Measurements from ENCODE around the gene RNF182.
A peak's percentile ranks its signal among the peaks of the same experiment; 100 is the strongest.
"Not testable (repeated sequence)": the region's sequence is repeated elsewhere in the genome, so short reads cannot be mapped to it uniquely, and the experiment has no call there.

RNF182 gene

GRCh38 chr6:13918686-13919250 lies 6.0 kb upstream of the RNF182 start:
- no peak for DNase-seq

- DNase-seq: no peak
These were observed 4.9 kb upstream of the RNF182 start for GRCh38 chr6:13919861-13920260.

- DNase-seq: no peak
These were observed 4.2 kb upstream of the RNF182 start for GRCh38 chr6:13920552-13920951.

GRCh38 chr6:13922750-13923149 lies 2.0 kb upstream of the RNF182 start:
- no peak for DNase-seq

GRCh38 chr6:13923527-13924145 lies 1.1 kb upstream of the RNF182 start:
- DNase-seq: peak; percentile 55

GRCh38 chr6:13924146-13924948 lies 405 bp upstream of the RNF182 start:
- DNase-seq: peak; percentile 54

- DNase-seq: no peak
These were observed 1.6 kb downstream of the RNF182 start for GRCh38 chr6:13926378-13926777.

- no peak for DNase-seq
These were observed 2.5 kb downstream of the RNF182 start for GRCh38 chr6:13927203-13927602.

- no peak for DNase-seq
These were observed 4.4 kb downstream of the RNF182 start for GRCh38 chr6:13929196-13929595.

GRCh38 chr6:13931797-13932402 lies 7.1 kb downstream of the RNF182 start:
- no peak for DNase-seq

GRCh38 chr6:13932785-13933184 lies 8.0 kb downstream of the RNF182 start:
- DNase-seq: no peak

GRCh38 chr6:13934721-13935120 lies 10.0 kb downstream of the RNF182 start:
- DNase-seq: no peak

GRCh38 chr6:13935190-13935880 lies 10.6 kb downstream of the RNF182 start:
- no peak for DNase-seq

GRCh38 chr6:13935881-13936261 lies 11.1 kb downstream of the RNF182 start:
- DNase-seq: not testable (repeated sequence)

- no peak for DNase-seq
These were observed 17.1 kb downstream of the RNF182 start for GRCh38 chr6:13941902-13942301.

GRCh38 chr6:13943943-13944342 lies 19.2 kb downstream of the RNF182 start:
- DNase-seq: no peak

GRCh38 chr6:13946506-13946905 lies 21.8 kb downstream of the RNF182 start:
- no peak for DNase-seq

GRCh38 chr6:13947611-13948178 lies 22.9 kb downstream of the RNF182 start:
- DNase-seq: no peak

GRCh38 chr6:13952101-13952500 lies 27.3 kb downstream of the RNF182 start:
- no peak for DNase-seq

- peak; percentile 45 for DNase-seq
These were observed 28.4 kb downstream of the RNF182 start for GRCh38 chr6:13953061-13953705.

GRCh38 chr6:13965582-13966127 lies 40.9 kb downstream of the RNF182 start:
- no peak for DNase-seq

GRCh38 chr6:13971303-13971702 lies 46.6 kb downstream of the RNF182 start:
- DNase-seq: no peak
